Endothelial cell of umbilical vein (primary cell): ENCODE data around the gene PRDM16. TPM values are rescaled to one million over a fixed set of nuclear protein-coding genes. Genes with fewer than 3 reads are reported as not detected.

Experiments
- BruUV-seq: library from RNA; stranded (reverse); fragments of 400-500 nt; replicated peaks from 2 replicates; lab custom pipeline; 2021; lab: Mats Ljungman, UMichigan
- CTCF ChIA-PET: fragments of 300-600, 350-600 bp; sonication (Branson Sonifier 250); formaldehyde crosslinking; loops from one replicate; lab custom pipeline; 2021; ENCODE audit warnings: antibody characterized with exemption, inconsistent platforms; lab: Charles Lee
- POLR2A ChIA-PET: fragments of 300-600, 350-600 bp; sonication (Branson Sonifier 250); formaldehyde crosslinking; loops from one replicate; lab custom pipeline; 2021; ENCODE audit warnings: antibody characterized with exemption, inconsistent platforms; lab: Charles Lee
- DNase-seq: peaks from one replicate; pipeline ENCODE4 v3.0.0-alpha.2; 2011; ENCODE audit warnings: low read depth, low spot score
- FAIRE-seq: peaks from 2 replicates; lab custom pipeline; 2011; peaks lifted over from hg19 to GRCh38; lab: Jason Lieb, UNC
- H2AFZ ChIP-seq: 2 replicates; pipeline ENCODE4 v1.6.0; 2012; ENCODE audit warnings: low read depth, low read length, control low read depth, inconsistent platforms
- H3K27ac ChIP-seq: 2 replicates; pipeline ENCODE4 v1.5.1; 2011; ENCODE audit warnings: low read depth, mild to moderate bottlenecking, control low read depth, low read length, moderate library complexity; ENCODE audit not compliant: insufficient read depth
- H3K27me3 ChIP-seq, 2 experiments: 2 replicates each; pipeline versions ENCODE4 v1.6.0 to v1.6.1; 2011; ENCODE audit warnings: low read length in 2 of 2, mixed read lengths in 1 of 2; ENCODE audit not compliant: control insufficient read depth in 2 of 2, insufficient read depth in 2 of 2
- H3K36me3 ChIP-seq, 2 experiments: 2 replicates in 1 of 2; 3 replicates in 1 of 2; pipeline ENCODE4 v1.5.1; 2011; ENCODE audit warnings: low read length in 2 of 2, mild to moderate bottlenecking in 1 of 2, moderate library complexity in 1 of 2; ENCODE audit not compliant: control insufficient read depth in 2 of 2, insufficient read depth in 2 of 2; ENCODE audit errors: extremely low read depth in 1 of 2
- H3K4me1 ChIP-seq: 3 replicates; pipeline ENCODE4 v1.5.1; 2011; ENCODE audit warnings: mild to moderate bottlenecking, low read length; ENCODE audit not compliant: control insufficient read depth, insufficient read depth; ENCODE audit errors: extremely low read depth
- H3K4me2 ChIP-seq: 2 replicates; pipeline ENCODE4 v1.6.1; 2011; ENCODE audit warnings: low read length, control low read depth, mixed read lengths; ENCODE audit not compliant: insufficient read depth
- H3K4me3 ChIP-seq, 3 experiments: fragments of 200-600 bp in 1 of 3; sonication (generic), shearing (Covaris generic) in 1 of 3; replicated peaks in 1 of 3; 2 replicates each; pipeline ENCODE4 v1.5.1; 2011 to 2016; ENCODE audit warnings: control low read depth in 3 of 3, low read length in 3 of 3, mild to moderate bottlenecking in 2 of 3, inconsistent platforms in 1 of 3, low read depth in 1 of 3, moderate library complexity in 1 of 3; ENCODE audit not compliant: insufficient read depth in 1 of 3
- H3K79me2 ChIP-seq: 2 replicates; pipeline ENCODE4 v1.6.0; 2012; ENCODE audit warnings: low read length, inconsistent platforms; ENCODE audit not compliant: control insufficient read depth, insufficient read depth
- H3K9ac ChIP-seq: replicated peaks from 2 replicates; pipeline ENCODE3; 2011; ENCODE audit warnings: low read length, control low read depth; ENCODE audit not compliant: insufficient read depth; ENCODE audit errors: extremely low read depth
- H3K9me1 ChIP-seq: replicated peaks from 3 replicates; pipeline ENCODE4 v1.6.0; 2011; ENCODE audit warnings: mild to moderate bottlenecking, low read length; ENCODE audit not compliant: control insufficient read depth, insufficient read depth; ENCODE audit errors: extremely low read depth
- H3K9me3 ChIP-seq: replicated peaks from 2 replicates; pipeline ENCODE4 v1.5.1; 2012; ENCODE audit warnings: low read length, inconsistent platforms; ENCODE audit not compliant: control insufficient read depth, insufficient read depth
- H4K20me1 ChIP-seq: replicated peaks from 2 replicates; pipeline ENCODE3; 2011; ENCODE audit warnings: mild to moderate bottlenecking, low read length; ENCODE audit not compliant: control insufficient read depth, insufficient read depth; ENCODE audit errors: extremely low read depth
- EZH2 ChIP-seq: IDR thresholded peaks from 2 replicates; pipeline ENCODE4 v1.6.1; 2012; ENCODE audit warnings: borderline replicate concordance, low read depth, mild to moderate bottlenecking, moderate library complexity, low read length, inconsistent platforms; ENCODE audit not compliant: severe bottlenecking
- GATA2 ChIP-seq: IDR thresholded peaks from 2 replicates; pipeline ENCODE4 v1.7.0; 2011; ENCODE audit warnings: low read depth, mild to moderate bottlenecking, moderate library complexity, mixed read lengths, low read length; ENCODE audit not compliant: insufficient read length, insufficient read depth
- JUN ChIP-seq: IDR thresholded peaks from 2 replicates; pipeline ENCODE4 v1.6.1; 2011; ENCODE audit warnings: borderline replicate concordance, low read depth; ENCODE audit not compliant: insufficient read length, insufficient read depth
- MYC ChIP-seq: IDR thresholded peaks from one replicate; pipeline ENCODE4 v1.6.1; 2011; ENCODE audit warnings: mild to moderate bottlenecking, low read depth, low read length
- POLR2AphosphoS5 ChIP-seq: IDR thresholded peaks from 2 replicates; pipeline ENCODE4 v1.6.1; 2012; ENCODE audit warnings: low read depth, mild to moderate bottlenecking, control low read depth, low read length, moderate library complexity; ENCODE audit not compliant: insufficient read depth
- dilution Hi-C: fragments of 300-500 bp; cut with MboI; formaldehyde crosslinking; loops from one replicate; pipeline ENCODE4 v1.15.0; 2019; ENCODE audit warnings: low sequenced_read_pairs; ENCODE audit not compliant: extremely low pct_ligation_motif_present
- intact Hi-C: fragments of 100-400 bp; cut with micrococcal nuclease; formaldehyde crosslinking; loops from one replicate; pipeline ENCODE4 v1.10.0; 2022
- polyA plus RNA-seq, 4 experiments: library from polyadenylated mRNA; depleted of rRNA in 3 of 4; stranded (reverse) in 3 of 4; unstranded in 1 of 4; fragments of >200 nt; gene quantifications; 2 replicates each; pipeline versions ENCODE4 v1.2.1 to v1.2.3, GENCODE V29; 2011 to 2012; ENCODE audit warnings: missing spikeins in 1 of 4
- total RNA-seq: library from RNA; stranded (reverse); gene quantifications from 2 replicates; pipeline ENCODE4 v1.2.3, GENCODE V29; 2021
- TF ChIP-seq, protein P1 (sequence below), 2 donors: IDR thresholded peaks; 1 replicate in 1 of 2; 2 replicates in 1 of 2; pipeline ENCODE4 v1.5.1; 2011; ENCODE audit warnings: low read length in 2 of 2, mild to moderate bottlenecking in 2 of 2, moderate library complexity in 2 of 2, control low read depth in 1 of 2, inconsistent platforms in 1 of 2, low read depth in 1 of 2; ENCODE audit not compliant: insufficient read depth in 1 of 2; ENCODE audit errors: extremely low read depth in 1 of 2

PRDM16 gene
- total and polyA plus RNA-seq, 2 donors (not counting 3 experiments of a cell fraction or from before 2014, with no cell fraction given): not detected

DNA sequence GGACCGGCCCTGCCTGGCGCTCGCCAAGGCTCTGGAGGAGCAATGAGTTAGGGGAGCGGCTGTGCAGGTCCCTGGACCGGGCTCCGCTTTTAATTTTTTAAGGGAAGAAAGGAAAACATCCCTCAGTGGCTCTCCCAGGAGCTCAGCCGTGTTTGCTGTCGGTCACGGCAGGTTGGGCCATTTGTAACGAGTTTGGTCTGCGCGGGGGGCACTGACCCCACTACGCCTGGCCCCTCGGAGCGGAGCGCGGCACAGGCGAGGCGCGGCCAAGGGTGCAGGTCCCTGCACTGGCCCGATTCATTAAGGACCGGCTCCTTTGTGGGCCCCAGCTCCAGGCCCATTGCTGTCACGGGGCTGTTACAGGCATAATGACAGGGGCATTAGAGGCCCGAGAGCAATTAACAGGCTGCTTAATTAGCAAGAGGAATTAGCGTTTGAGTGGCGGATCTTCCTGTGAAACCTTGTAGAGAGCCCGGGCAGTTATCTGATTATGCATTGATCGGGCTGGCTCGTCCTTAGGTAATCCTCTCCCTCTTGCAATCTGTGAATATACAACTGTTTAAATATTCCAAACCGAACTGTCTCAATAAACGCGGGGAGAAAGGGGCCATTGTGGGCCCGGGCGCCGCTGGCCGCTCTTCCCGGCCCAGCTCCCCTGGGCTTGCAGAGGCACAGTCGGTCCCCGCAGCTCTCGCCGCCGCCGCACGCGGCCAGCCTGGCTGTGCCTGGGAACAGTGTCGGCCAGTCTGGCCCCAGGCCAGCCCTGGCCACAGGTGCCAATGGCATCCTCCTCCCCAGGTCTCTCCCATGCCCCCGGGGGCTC is 56.8 kb downstream of the PRDM16 start:
- ChIA-PET CTCF (no interaction called here), POLR2A (no interaction called here)
- H3K4me3 ChIP-seq: no peak overlapping the region
- no peaks in the 10 kb centered on the region for H3K79me2 ChIP-seq
- H3K9ac ChIP-seq: no peak overlapping the region
- H3K9me1 ChIP-seq: no peaks in the 10 kb centered on the region
- BruUV-seq: no TSS peak
- H2AFZ ChIP-seq: no peak overlapping the region
- no peaks in the 10 kb centered on the region for H3K27me3 ChIP-seq
- no peaks in the 10 kb centered on the region for H3K4me1 ChIP-seq
- FAIRE-seq (no peak), DNase-seq (no peak)
- H4K20me1 ChIP-seq: no peaks in the 10 kb centered on the region
- no peaks in the 10 kb centered on the region for H3K36me3 ChIP-seq
- dilution Hi-C loops (no loop called here), intact Hi-C loops (no loop called here)
- TF ChIP-seq MYC (no peak), JUN (no peak), POLR2AphosphoS5 (no peak), GATA2 (no peak), EZH2 (no peak)
- TF ChIP-seq, protein P1, sequence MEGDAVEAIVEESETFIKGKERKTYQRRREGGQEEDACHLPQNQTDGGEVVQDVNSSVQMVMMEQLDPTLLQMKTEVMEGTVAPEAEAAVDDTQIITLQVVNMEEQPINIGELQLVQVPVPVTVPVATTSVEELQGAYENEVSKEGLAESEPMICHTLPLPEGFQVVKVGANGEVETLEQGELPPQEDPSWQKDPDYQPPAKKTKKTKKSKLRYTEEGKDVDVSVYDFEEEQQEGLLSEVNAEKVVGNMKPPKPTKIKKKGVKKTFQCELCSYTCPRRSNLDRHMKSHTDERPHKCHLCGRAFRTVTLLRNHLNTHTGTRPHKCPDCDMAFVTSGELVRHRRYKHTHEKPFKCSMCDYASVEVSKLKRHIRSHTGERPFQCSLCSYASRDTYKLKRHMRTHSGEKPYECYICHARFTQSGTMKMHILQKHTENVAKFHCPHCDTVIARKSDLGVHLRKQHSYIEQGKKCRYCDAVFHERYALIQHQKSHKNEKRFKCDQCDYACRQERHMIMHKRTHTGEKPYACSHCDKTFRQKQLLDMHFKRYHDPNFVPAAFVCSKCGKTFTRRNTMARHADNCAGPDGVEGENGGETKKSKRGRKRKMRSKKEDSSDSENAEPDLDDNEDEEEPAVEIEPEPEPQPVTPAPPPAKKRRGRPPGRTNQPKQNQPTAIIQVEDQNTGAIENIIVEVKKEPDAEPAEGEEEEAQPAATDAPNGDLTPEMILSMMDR (IDR thresholded peaks at IDR 0.05; ENCODE audit: extremely low read depth in 1 of 2, insufficient read depth in 1 of 2, low read depth in 1 of 2, low read length in 2 of 2): no peak
- H3K9me3 ChIP-seq: no peaks in the 10 kb centered on the region
- H3K27ac ChIP-seq: no peak overlapping the region
- no peak overlapping the region for H3K4me2 ChIP-seq
